AG04450 (cell line): ENCODE data around the gene TNNT2. TPM values are rescaled to one million over a fixed set of nuclear protein-coding genes. Genes with fewer than 3 reads are reported as not detected.

Experiments used
- CTCF ChIA-PET: fragments of 300-600, 350-600 bp; formaldehyde crosslinking; extraction: SDS; loops from one replicate; lab custom pipeline; 2022; ENCODE audit warnings: antibody characterized with exemption, inconsistent platforms; lab: Charles Lee
- POLR2A ChIA-PET: fragments of 350-600 bp; formaldehyde crosslinking; extraction: SDS; loops from one replicate; lab custom pipeline; 2021; ENCODE audit warnings: antibody characterized with exemption, inconsistent platforms; lab: Yijun Ruan, JAX
- DNase-seq: peaks from one replicate; pipeline ENCODE4 v3.0.0-alpha.2; 2011; ENCODE audit warnings: low read depth, low spot score
- H3K27ac ChIP-seq: one replicate; pipeline ENCODE4 v1.5.1; 2012; ENCODE audit warnings: low read depth, low read length, control low read depth
- H3K27me3 ChIP-seq: one replicate; pipeline ENCODE4 v1.6.0; 2012; ENCODE audit warnings: low read length; ENCODE audit not compliant: control insufficient read depth, insufficient read depth
- H3K4me3 ChIP-seq: 2 replicates; pipeline ENCODE4 v1.5.1; 2011; ENCODE audit warnings: mild to moderate bottlenecking, low read depth, low read length, control low read depth
- H3K9me3 ChIP-seq: 2 replicates; pipeline ENCODE4 v1.5.1; 2012; ENCODE audit warnings: low read length; ENCODE audit not compliant: control insufficient read depth, insufficient read depth
- polyA plus RNA-seq: library from polyadenylated mRNA; depleted of rRNA; stranded (reverse); fragments of >200 nt; gene quantifications from 2 replicates; pipeline ENCODE4 v1.2.3, GENCODE V29; 2011
- TF ChIP-seq, protein P1 (sequence below): IDR thresholded peaks from 2 replicates; pipeline ENCODE4 v1.5.1; 2011; ENCODE audit warnings: low read depth, low read length, control low read depth, inconsistent platforms

The TNNT2 gene
- polyA plus RNA-seq, 1 experiment = 2.3 TPM

DNA sequence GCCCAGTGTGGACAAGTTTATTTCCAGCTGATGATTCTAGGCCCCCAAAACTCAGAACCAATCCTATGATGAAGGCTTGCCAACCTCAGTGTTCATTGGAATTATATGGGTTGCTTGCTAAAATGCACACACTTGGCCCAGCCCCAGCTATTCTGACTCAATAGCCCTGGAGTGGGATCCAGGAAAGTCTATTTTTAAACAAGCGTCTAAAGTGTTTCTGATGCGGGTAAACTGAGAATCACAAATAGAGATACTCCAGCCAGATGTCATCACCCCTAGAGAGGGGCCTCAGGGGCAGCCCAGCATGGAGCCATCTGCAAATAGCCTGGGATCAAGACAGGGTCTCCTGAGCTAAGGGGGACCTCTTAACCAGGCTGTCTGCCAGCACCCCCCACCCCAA is 48.2 kb downstream of the TNNT2 start:
- ChIA-PET CTCF (interaction anchor here (0.7 to 3.7 kb wide), 2 partner anchors 18 to 33 kb away, joined by 6 to 26 read pairs; no protein-coding TSS in a partner anchor), POLR2A (no interaction called here)
- DNase-seq = peak; percentile 13
- Histone ChIP-seq H3K4me3 (no peak overlapping the region), H3K27me3 (peaks cover 46% of the 10 kb centered on the region), H3K27ac (no peak overlapping the region), H3K9me3 (peaks cover 3% of the 10 kb centered on the region; the same call in 1 of the 2 replicates)
- TF ChIP-seq, protein P1, sequence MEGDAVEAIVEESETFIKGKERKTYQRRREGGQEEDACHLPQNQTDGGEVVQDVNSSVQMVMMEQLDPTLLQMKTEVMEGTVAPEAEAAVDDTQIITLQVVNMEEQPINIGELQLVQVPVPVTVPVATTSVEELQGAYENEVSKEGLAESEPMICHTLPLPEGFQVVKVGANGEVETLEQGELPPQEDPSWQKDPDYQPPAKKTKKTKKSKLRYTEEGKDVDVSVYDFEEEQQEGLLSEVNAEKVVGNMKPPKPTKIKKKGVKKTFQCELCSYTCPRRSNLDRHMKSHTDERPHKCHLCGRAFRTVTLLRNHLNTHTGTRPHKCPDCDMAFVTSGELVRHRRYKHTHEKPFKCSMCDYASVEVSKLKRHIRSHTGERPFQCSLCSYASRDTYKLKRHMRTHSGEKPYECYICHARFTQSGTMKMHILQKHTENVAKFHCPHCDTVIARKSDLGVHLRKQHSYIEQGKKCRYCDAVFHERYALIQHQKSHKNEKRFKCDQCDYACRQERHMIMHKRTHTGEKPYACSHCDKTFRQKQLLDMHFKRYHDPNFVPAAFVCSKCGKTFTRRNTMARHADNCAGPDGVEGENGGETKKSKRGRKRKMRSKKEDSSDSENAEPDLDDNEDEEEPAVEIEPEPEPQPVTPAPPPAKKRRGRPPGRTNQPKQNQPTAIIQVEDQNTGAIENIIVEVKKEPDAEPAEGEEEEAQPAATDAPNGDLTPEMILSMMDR = no peak

DNA sequence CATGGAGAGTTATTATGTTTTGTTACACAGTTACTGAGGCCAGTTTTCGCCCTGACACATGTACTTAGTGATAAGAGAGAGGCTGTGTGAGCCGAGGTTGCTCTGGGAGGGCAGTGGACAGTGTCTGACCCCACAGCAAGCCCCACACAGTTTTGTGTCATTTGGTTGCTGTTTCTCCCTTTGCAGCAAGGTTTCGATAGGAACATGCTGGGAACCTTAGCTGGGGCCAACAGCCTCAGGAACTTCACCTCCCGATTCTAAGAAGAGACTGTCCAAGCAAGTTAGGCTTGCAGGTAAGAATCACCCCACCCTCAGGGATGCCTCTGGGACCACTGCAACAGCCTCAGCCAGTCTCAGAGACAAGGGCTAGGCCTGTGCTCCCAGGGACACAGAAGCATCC is 48.9 kb downstream of the TNNT2 start:
- no peak for DNase-seq
- ChIA-PET POLR2A (no interaction called here), CTCF (interaction anchor here (3.7 kb wide), 1 partner anchor 19 kb away, joined by 26 read pairs; no protein-coding TSS in a partner anchor)
- TF ChIP-seq, protein P1 = no peak
- no peak overlapping the region for H3K4me3 ChIP-seq
- peaks cover 3% of the 10 kb centered on the region; the same call in 1 of the 2 replicates for H3K9me3 ChIP-seq
- peaks cover 43% of the 10 kb centered on the region for H3K27me3 ChIP-seq
- H3K27ac ChIP-seq = no peak overlapping the region

DNA sequence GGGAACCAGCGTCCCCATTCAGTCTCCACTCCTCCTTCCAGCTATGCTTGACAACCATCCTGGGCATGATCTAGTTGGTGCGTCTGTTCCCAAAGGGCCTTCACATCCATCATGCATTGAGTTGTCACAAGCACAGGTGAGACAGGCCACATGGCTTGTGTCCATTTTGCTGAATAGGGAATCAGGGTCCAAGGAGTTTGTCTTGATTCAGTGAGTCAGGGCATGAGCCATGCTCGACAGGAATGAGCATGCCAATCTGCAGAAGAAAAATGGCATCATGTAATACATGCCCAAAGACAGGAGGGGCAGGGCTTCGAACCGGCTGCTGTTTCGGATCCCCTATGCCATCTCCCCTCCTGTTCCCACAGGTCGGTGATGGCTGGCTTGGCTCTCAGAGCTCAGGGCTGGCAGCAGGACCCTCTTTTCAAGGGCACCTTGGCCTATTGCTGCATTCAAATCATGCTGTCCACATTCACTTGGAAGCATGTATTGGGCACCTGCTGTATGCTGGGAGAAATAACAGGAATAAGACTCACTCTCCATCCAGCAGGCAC is 49.7 kb downstream of the TNNT2 start:
- H3K27ac ChIP-seq = no peak overlapping the region
- TF ChIP-seq, protein P1 = no peak
- H3K27me3 ChIP-seq = peaks cover 44% of the 10 kb centered on the region
- no peak overlapping the region for H3K4me3 ChIP-seq
- ChIA-PET CTCF (interaction anchor here (0.6 kb wide), 1 partner anchor 66 kb away, joined by 3 read pairs; no protein-coding TSS in a partner anchor), POLR2A (no interaction called here)
- DNase-seq = no peak
- H3K9me3 ChIP-seq = peaks cover 3% of the 10 kb centered on the region; the same call in 1 of the 2 replicates

DNA sequence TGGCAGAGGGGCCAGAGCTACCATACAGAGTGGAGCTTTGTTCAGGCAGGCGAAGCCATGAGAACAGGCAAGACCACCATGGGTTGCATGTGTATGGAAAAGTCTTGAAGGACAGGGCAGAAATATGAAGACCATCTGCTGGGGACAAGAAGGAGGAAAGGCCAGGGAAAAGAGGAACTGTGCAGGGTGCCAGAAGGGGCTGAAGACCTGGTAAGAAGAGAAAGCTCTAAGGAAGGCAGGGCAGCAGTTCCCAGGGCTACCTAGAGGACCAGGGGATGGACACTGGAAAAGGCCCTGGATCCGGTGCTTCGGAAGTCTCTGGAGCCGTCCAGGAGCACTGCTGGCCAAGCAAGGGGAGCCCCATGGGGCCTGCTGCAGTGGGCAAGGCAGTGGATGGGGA is 50.8 kb downstream of the TNNT2 start:
- POLR2A ChIA-PET = no interaction called here
- no peak for DNase-seq
- H3K27ac ChIP-seq = no peak overlapping the region
- TF ChIP-seq, protein P1 = no peak
- peaks cover 3% of the 10 kb centered on the region for H3K9me3 ChIP-seq
- CTCF ChIA-PET = interaction anchor here (0.6 to 1.1 kb wide), 2 partner anchors 35 to 65 kb away, joined by 3 read pairs; no protein-coding TSS in a partner anchor
- H3K4me3 ChIP-seq = no peak overlapping the region
- peaks cover 44% of the 10 kb centered on the region for H3K27me3 ChIP-seq

DNA sequence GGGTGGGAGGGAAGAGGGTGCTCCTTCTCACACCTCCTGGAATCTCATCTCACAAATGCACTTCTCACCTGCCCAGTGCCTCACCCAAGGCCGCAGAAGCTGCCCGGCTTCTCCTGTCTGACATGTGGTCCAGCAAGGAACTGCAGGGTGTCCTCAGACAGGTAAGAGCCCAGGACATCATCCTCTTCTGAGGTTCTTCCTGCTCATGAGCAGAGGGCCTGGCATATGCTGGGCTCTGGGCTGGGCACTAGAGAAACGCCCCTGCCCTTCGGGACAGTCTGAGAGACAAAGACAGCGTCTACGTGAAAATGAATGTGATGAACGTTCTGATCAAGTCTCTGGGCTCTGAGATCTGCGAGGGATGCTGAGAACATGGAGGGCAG is 51.8 kb downstream of the TNNT2 start:
- no peak overlapping the region for H3K27ac ChIP-seq
- TF ChIP-seq, protein P1 = no peak
- no peak overlapping the region for H3K4me3 ChIP-seq
- CTCF ChIA-PET = no interaction called here
- POLR2A ChIA-PET = no interaction called here
- no peak for DNase-seq
- peaks cover 3% of the 10 kb centered on the region for H3K9me3 ChIP-seq
- H3K27me3 ChIP-seq = peaks cover 43% of the 10 kb centered on the region
